Glomerular visceral epithelial cell (primary cell): ENCODE data around the gene TACC2.

ENCODE experiments used
- DNase-seq: peaks from one replicate; pipeline ENCODE4 v3.0.0-alpha.2; 2016; ENCODE audit errors: extremely low spot score

TACC2 gene

GRCh38 chr10:122123186-122123585, 134.2 kb downstream of the TACC2 start:
- no peak for DNase-seq

DNA sequence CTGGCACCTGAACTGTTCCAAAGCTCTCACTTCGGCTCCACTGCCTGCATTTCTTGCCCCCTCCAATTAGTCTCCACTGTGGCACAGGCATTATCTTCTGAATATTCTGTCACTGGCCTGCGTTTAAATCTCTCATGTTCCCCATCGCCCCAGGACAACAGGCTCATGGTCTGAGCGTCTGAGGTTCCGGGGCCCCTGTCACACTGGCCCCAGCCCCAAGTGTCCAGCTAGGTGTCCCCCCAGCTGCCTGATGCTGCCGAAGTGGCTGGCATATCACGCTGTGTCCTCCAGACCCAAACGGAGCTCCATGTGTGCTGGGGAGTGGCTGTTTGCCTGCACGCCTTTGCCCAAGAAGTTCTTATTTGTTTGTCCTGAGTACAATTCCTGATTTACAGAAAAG, 135.4 kb downstream of the TACC2 start:
- no peak for DNase-seq

GRCh38 chr10:122124808-122125207, 135.8 kb downstream of the TACC2 start:
- DNase-seq, result no peak

GRCh38 chr10:122126763-122127659, 138.0 kb downstream of the TACC2 start:
- peak; percentile 88 for DNase-seq

GRCh38 chr10:122127943-122128342, 139.0 kb downstream of the TACC2 start:
- no peak for DNase-seq

GRCh38 chr10:122128357-122128756, 139.4 kb downstream of the TACC2 start:
- no peak for DNase-seq

GRCh38 chr10:122130474-122131110, 141.6 kb downstream of the TACC2 start:
- no peak for DNase-seq

DNA sequence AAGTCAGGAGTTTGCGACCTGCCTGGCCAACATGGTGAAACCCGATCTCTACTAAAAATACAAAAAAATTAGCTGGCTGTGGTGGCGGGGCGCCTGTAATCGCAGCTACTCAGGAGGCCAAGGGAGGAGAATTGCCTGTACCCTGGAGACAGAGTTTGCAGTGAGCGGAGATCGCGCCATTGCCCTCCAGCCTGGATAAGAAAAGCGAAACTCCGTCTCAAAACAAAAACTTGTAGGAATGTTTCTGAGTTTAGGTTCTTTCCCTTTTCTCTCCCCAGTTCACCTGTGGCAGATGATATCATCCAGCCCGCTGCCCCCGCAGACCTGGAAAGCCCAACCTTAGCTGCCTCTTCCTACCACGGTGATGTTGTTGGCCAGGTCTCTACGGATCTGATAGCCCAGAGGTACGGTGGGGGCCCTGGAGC, 143.4 kb downstream of the TACC2 start:
- DNase-seq, result no peak

DNA sequence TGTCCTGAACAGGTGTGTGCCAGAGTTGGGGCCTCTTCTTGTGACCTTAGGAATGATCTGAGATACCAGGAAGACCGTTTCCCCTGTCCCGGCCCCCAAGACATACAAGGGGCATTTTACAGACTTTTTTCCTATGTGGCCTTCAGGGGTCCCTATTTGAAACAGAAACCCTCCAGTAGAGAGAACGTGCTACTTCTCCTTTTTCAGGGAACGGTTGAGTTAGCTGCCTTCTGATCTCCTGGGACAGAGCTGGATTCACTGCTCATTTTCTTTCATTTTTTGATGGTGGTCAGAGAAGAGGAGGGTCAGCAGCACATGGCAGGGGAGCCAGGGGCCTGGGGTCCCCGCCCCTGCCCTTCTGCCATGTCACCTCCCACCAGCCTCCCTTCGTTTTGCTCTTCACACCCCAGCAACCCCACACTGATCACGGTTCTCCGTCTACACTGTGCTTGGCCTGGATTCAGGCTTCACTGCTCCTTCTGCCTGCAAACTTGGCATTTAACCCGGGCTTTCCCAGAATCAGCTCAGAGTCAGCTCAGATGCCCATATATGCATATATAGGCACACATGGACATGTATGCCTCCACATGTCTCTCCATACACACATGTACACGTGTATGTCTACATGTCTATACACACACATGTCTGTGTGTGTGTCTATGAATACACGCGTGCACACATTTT, 144.1 kb downstream of the TACC2 start:
- no peak for DNase-seq

GRCh38 chr10:122135251-122136025, 146.5 kb downstream of the TACC2 start:
- DNase-seq, result no peak

GRCh38 chr10:122138831-122139625, 150.1 kb downstream of the TACC2 start:
- DNase-seq, result no peak

- DNase-seq, result no peak
These were observed 150.7 kb downstream of the TACC2 start for GRCh38 chr10:122139627-122140170.

DNA sequence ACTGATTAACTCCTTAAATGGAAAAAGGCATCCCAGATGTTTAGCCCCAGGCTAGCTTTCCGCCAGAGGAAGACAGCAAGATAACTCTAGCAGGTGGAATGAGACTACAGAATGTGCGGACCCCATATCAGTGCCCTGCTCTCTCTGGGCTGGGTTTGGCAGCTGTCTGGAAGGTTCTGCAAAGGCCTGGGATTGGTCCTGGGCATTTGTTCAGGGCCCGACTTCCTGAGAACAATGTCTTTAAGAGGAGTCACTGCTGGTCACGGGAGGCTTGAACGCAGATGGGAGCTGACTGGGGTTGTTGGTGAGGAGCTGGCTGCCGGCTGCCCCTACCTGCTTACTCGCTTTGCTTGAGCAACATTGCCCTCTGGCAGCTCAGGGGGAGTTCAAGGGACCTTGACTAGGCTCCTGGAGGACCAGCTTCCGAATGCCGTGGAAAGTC, 151.5 kb downstream of the TACC2 start:
- DNase-seq, result peak; percentile 66

DNA sequence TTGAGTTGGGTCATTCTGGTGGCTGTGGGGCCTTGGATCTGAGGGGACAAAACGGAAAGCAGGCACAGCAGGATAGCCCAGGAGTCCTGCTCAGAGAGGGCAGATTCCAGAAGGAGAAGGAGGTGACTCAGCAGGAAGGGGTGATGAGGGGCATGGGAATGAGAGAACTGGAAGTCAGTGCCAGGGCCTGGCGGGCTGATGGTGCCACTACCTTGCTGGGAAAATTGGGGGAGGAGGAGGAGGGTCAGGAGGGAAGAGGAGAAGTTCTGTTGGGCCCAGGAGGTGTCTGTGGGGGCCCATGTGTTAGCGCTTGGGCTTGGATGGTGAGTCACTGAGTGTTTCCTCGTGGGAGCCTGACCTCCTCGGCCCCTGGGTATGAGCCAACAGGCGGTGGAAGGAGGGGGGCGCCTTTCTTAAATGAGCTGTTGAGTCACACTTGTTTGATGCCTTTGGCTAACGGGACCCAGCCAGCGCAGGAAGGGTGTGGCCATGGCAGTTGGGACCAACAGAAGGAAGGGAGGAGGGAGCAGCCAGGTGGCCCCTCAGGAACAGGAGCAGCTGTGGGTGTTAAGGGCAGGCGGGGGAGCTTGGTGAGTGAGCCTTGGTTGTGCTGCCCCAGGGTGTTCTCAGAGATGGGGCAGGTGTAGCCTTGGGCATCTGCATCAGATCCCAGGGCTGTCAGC, 152.1 kb downstream of the TACC2 start:
- peak; percentile 97 for DNase-seq

DNA sequence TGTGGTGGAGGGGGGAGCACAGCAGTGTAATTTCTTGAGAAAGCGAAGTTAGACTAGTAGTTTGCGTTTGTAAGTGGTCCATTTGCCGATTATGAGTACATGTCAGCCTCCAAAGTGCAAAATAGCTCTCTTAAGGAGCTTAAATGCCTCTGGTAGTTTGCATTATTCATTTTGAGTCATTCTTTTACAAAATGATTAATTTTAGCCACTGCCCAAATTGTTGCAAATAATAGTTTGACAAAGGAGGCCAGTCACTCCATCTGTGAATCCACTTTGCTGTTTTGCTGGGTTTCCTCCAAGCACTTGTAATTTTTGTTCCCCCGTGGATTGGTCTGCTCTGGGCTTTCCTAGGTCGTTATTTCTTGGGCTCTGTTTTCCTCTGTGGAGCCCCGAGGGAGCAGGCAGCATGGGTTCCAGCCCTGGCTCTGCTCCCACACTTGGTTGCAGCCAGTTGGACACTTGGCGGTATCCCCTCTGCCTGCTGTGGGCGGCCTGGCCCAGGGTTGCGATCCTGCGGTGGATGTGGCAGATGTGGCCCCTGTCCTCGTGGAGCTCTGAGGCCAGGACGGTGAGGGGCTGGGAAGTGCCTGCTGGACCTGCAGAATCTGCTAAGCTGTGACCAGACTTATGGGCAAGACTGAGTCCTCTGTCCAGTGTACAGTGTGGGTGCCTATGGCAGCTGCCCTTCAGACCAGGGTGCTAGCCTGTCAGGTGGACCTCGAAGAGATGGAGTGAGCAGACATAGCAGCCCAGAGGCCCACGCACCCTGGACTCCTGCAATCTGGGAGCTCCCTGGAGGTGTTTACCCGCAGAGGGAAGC, 153.1 kb downstream of the TACC2 start:
- DNase-seq, result no peak

GRCh38 chr10:122142641-122143237, 153.8 kb downstream of the TACC2 start:
- DNase-seq, result no peak

DNA sequence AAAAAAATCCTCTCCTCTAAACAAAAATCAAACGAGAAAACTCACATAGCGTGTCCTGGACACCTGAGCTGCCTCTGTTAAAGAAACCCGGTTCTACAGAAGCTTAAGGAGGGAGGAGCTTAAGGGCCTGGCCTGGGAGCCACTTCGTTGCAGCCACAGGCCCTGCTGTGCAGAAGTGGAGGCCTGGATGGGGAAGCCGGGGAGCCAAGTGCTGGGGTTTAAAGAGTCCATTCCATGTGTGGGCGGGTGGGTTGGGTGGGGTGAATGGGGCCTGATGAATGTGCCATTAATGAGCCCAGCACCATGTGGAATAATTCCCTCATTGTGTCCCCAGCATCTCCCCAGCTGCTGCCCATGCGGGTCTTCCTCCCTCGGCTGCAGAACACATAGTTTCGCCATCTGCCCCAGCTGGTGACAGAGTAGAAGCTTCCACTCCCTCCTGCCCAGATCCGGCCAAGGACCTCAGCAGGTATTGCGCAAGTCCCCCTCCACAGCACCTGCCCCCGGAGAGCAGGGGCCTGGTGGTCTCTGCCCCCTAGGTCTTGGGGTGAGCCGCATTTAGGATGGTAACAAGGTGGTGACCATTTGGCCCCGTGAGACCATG, 154.4 kb downstream of the TACC2 start:
- no peak for DNase-seq

DNA sequence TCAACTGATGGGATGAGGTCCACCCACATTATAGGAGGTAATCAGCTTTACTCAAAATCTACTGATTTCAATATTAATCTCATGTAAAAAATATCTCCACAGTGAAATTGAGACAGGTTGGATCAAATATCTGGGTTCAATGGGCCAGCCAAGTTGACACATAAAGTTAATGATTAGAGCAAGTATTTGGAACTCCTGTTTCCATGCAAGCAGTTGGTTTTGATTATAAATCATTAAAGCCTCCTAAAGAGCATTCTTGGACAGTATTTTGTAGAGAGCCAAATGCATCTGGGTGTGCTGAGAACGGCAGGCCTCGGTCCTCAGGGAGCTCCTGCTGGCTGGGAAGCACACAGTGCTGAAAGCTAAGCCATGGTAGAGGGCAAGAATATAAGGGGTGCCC, 155.2 kb downstream of the TACC2 start:
- DNase-seq, result no peak
